ENCODE data around the gene ARHGEF16.

Gene ARHGEF16

DNA sequence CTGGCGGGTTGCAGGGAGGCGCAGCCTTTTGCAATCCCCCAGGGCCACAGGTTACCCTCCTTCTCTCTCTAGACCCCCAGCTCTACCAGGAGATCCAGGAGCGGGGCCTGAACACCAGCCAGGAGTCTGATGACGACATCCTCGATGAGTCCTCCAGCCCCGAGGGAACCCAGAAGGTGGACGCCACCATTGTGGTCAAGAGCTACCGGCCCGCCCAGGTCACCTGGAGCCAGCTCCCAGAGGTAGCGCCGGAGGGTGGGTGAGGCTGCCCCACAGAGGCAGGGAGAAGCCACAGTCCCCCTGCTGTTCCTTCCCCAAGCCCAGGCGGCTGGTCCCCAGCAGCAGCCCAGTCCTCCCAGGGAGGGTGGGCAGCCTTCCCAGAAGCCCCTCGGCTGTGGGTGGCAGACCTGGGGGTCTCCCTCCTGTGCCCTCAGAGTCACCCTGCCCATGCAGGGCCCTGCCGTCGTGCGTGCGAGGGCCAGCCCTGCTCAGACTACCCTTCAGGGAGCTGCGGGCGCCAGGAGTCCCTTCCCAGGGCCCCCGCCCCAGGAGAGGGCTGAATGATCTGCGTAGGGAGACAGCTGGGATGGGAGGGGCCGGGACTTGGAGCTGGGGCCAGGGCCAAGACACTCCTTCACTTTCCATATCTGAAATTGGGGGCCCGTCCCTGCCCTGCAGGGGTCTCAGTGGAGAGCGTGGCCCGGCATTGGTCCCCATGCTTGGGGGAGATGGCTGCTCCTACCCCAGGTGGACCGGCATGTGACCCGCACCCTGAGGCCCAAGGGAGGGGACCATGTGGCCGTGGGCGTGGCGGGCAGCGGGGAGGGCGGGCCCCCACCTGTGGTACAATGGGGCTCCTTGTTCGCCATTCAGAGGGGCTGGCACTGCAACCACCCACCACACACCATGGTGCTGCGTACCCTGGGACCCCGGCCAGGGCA is 12.9 kb downstream of the ARHGEF16 start:
- Histone ChIP-seq H3K79me2 (no peaks in the 10 kb centered on the region), H2AFZ (no peak overlapping the region), H3K4me3 (ENCODE audit: low read depth, low read length) (no peak overlapping the region), H3K4me2 (ENCODE audit: low read length) (no peak overlapping the region), H3K4me1 (no peaks in the 10 kb centered on the region), H3K27ac (no peak overlapping the region), H3K9me3 (ENCODE audit: control insufficient read depth, low read length) (no peaks in the 10 kb centered on the region), H3K27me3 (ENCODE audit: control insufficient read depth, insufficient read depth, low read length) (no peaks in the 10 kb centered on the region), H3K9ac (no peak overlapping the region), H3K36me3 (ENCODE audit: control insufficient read depth, insufficient read depth, low read length) (no peaks in the 10 kb centered on the region)
- TF ChIP-seq, protein P1, sequence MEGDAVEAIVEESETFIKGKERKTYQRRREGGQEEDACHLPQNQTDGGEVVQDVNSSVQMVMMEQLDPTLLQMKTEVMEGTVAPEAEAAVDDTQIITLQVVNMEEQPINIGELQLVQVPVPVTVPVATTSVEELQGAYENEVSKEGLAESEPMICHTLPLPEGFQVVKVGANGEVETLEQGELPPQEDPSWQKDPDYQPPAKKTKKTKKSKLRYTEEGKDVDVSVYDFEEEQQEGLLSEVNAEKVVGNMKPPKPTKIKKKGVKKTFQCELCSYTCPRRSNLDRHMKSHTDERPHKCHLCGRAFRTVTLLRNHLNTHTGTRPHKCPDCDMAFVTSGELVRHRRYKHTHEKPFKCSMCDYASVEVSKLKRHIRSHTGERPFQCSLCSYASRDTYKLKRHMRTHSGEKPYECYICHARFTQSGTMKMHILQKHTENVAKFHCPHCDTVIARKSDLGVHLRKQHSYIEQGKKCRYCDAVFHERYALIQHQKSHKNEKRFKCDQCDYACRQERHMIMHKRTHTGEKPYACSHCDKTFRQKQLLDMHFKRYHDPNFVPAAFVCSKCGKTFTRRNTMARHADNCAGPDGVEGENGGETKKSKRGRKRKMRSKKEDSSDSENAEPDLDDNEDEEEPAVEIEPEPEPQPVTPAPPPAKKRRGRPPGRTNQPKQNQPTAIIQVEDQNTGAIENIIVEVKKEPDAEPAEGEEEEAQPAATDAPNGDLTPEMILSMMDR (IDR thresholded peaks at IDR 0.05) = no peak

DNA sequence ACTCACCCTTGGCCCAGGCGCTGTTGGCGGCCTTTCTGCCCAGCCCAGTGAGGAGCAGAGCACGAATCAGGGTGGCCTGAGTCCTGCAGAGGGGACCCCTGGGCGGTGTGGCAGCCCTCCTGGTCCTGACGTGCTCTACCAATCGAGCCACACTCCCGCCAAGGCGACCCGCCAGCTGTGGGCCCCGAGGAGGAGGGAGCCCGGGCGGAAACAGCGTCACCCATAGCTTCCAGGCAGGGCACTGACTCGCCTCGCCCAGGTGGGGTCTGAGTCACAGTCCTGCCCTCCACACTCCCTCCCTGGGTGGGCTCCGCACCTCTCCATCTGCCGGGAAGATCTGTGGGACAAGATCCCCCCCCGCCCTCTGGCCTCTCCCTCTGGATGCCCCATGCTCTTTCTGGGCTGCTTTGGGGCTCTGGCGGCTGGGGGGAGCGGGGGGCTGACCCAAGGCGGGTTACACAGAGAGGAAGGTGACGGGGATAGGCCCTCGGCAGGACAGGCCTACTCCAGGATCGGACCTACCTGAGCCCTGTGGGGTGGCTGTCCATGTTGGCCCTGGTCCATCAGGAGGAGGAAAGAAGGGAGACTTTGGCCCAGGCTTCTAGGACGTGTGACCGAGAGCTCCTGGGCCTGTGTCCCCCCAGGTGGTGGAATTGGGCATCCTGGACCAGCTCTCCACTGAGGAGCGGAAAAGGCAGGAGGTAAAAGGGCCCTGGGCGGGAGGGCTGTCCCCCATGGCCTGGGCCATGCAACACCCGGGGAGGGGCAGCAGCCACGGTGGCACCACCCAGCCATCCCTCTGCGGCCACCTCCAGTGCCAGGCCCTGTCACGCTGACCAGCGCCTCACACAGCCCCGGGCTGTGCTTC is 14.0 kb downstream of the ARHGEF16 start:
- Histone ChIP-seq H3K4me2 (ENCODE audit: low read length) (no peak overlapping the region), H3K9ac (no peak overlapping the region), H3K27me3 (ENCODE audit: control insufficient read depth, insufficient read depth, low read length) (no peaks in the 10 kb centered on the region), H3K4me1 (no peaks in the 10 kb centered on the region), H3K79me2 (no peaks in the 10 kb centered on the region), H3K4me3 (ENCODE audit: low read depth, low read length) (no peak overlapping the region), H2AFZ (no peak overlapping the region), H3K9me3 (ENCODE audit: control insufficient read depth, low read length) (no peaks in the 10 kb centered on the region), H3K27ac (no peak overlapping the region), H3K36me3 (ENCODE audit: control insufficient read depth, insufficient read depth, low read length) (no peaks in the 10 kb centered on the region)
- TF ChIP-seq, protein P1 (IDR thresholded peaks at IDR 0.05) = no peak

- Histone ChIP-seq H3K9me3 (ENCODE audit: control insufficient read depth, low read length) (no peaks in the 10 kb centered on the region), H3K27ac (no peak overlapping the region), H3K4me1 (no peaks in the 10 kb centered on the region)
These were observed 14.8 kb downstream of the ARHGEF16 start for GRCh38 chr1:3469104-3469848.

DNA sequence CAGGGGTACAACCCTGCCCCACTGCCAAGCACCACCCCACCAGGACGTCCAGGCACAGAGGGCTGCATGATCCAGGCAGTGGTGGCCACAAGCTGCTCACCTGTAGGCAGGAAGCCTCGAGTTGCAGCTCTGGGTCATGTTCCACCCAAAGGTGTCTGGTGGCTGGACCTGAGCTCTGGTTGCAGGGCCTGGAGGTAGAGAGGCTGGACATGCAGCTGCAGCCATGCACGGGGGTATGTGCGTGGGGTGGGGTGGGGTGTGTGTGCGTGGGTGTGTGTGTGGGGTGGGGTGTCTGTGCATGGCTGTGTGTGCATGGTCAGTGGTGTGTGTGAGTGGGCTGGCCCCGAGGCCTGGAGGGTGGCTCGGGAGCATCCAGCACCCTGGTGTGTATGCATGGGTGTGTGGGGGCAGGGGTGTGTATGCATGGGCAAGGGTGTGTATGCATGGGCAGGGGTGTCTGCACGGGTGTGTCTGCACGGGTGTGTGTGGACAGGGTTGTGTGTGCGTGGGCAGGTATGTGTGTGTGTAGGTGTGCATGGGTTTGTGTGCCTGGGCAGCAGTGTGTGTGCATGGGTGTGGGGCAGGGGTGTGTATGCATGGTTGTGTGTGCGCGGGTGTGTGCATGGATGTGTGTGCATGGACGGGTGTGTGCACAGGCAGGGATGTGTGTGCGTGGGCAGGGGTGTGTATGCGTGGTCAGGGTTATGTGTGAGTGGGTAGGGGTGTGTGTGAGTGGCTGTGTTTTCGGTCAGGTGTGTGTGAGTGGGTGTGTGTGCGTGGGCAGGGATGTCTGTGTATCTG is 15.6 kb downstream of the ARHGEF16 start:
- H3K4me3 ChIP-seq (ENCODE audit: low read depth, low read length) = no peak overlapping the region
- no peaks in the 10 kb centered on the region for H3K4me1 ChIP-seq
- no peaks in the 10 kb centered on the region for H3K36me3 ChIP-seq (ENCODE audit: control insufficient read depth, insufficient read depth, low read length)
- H3K27me3 ChIP-seq (ENCODE audit: control insufficient read depth, insufficient read depth, low read length) = no peaks in the 10 kb centered on the region
- TF ChIP-seq, protein P1 (IDR thresholded peaks at IDR 0.05) = no peak
- no peak overlapping the region for H3K9ac ChIP-seq
- H3K4me2 ChIP-seq (ENCODE audit: low read length) = no peak overlapping the region
- H3K79me2 ChIP-seq = no peaks in the 10 kb centered on the region
- H2AFZ ChIP-seq = no peak overlapping the region
- no peaks in the 10 kb centered on the region for H3K9me3 ChIP-seq (ENCODE audit: control insufficient read depth, low read length)
- H3K27ac ChIP-seq = no peak overlapping the region

More at GRCh38 chr1:3469104-3469848, 14.8 kb downstream of the ARHGEF16 start:
- no peak overlapping the region for H3K9ac ChIP-seq
- H3K4me2 ChIP-seq (ENCODE audit: low read length) = no peak overlapping the region
- H3K36me3 ChIP-seq (ENCODE audit: control insufficient read depth, insufficient read depth, low read length) = no peaks in the 10 kb centered on the region
- TF ChIP-seq, protein P1 (IDR thresholded peaks at IDR 0.05) = no peak
- no peaks in the 10 kb centered on the region for H3K79me2 ChIP-seq
- no peak overlapping the region for H3K4me3 ChIP-seq (ENCODE audit: low read depth, low read length)
- H3K27me3 ChIP-seq (ENCODE audit: control insufficient read depth, insufficient read depth, low read length) = no peaks in the 10 kb centered on the region
- no peak overlapping the region for H2AFZ ChIP-seq
